IMR-90 (cell line): Measurements from ENCODE around the gene OLFM4.

Experiments used
- FOS ChIP-seq: fragments of 150-350 bp; IDR thresholded peaks from 2 replicates; pipeline ENCODE4 v1.6.1; 2016; ENCODE audit warnings: low read depth, low read length
- NFE2L2 ChIP-seq: fragments of 150-350 bp; IDR thresholded peaks from 2 replicates; pipeline ENCODE4 v1.6.1; 2016; ENCODE audit warnings: low read depth, mild to moderate bottlenecking, low read length
- POLR2A ChIP-seq: IDR thresholded peaks from 2 replicates; pipeline ENCODE4 v1.6.1; 2012; ENCODE audit warnings: mild to moderate bottlenecking, low read depth, low read length
- RAD21 ChIP-seq: IDR thresholded peaks from 2 replicates; pipeline ENCODE4 v1.6.1; 2012; ENCODE audit warnings: low read length, improper control_type of control experiment
- RCOR1 ChIP-seq: IDR thresholded peaks from 2 replicates; pipeline ENCODE4 v1.6.1; 2012; ENCODE audit warnings: mild to moderate bottlenecking, low read length, improper control_type of control experiment; ENCODE audit not compliant: insufficient replicate concordance
- SMC3 ChIP-seq: fragments of 150-350 bp; IDR thresholded peaks from 2 replicates; pipeline ENCODE4 v1.6.1; 2016; ENCODE audit warnings: low read depth, mild to moderate bottlenecking, antibody characterized with exemption, low read length, moderate library complexity
- TF ChIP-seq, protein P1 (sequence below): conservative IDR thresholded peaks from 2 replicates; pipeline ENCODE4 v1.5.1; 2012; ENCODE audit warnings: mild to moderate bottlenecking, low read depth, low read length, improper control_type of control experiment
- TF ChIP-seq, protein P2 (sequence below): fragments of 150-350 bp; IDR thresholded peaks from 2 replicates; pipeline ENCODE4 v1.6.1; 2016; ENCODE audit warnings: low read depth, mild to moderate bottlenecking, low read length, moderate library complexity, borderline replicate concordance

DNA sequence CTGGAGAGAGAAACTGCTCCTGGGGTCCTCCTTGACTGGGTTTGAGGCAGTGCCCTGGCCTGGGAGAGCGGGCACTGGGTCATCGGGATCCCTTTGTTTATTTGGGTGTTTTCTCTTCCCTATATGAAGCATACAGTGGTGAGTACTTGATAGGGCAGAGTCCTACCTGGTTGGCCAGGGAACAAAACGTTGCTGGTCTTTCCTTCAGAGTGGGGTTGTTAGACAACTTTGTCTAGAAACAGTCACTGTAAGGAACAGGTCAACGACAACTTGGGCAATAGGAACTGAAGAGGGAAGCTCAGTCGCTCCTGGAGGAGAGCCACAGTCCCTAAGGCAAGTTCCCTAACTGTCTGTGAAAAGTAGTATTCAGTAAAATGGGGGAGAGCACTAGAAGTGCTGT is 550 bp upstream of the OLFM4 start:
- no peak for TF ChIP-seq POLR2A
- TF ChIP-seq, protein P1, sequence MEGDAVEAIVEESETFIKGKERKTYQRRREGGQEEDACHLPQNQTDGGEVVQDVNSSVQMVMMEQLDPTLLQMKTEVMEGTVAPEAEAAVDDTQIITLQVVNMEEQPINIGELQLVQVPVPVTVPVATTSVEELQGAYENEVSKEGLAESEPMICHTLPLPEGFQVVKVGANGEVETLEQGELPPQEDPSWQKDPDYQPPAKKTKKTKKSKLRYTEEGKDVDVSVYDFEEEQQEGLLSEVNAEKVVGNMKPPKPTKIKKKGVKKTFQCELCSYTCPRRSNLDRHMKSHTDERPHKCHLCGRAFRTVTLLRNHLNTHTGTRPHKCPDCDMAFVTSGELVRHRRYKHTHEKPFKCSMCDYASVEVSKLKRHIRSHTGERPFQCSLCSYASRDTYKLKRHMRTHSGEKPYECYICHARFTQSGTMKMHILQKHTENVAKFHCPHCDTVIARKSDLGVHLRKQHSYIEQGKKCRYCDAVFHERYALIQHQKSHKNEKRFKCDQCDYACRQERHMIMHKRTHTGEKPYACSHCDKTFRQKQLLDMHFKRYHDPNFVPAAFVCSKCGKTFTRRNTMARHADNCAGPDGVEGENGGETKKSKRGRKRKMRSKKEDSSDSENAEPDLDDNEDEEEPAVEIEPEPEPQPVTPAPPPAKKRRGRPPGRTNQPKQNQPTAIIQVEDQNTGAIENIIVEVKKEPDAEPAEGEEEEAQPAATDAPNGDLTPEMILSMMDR = no peak
- no peak for TF ChIP-seq SMC3
- TF ChIP-seq, protein P2, sequence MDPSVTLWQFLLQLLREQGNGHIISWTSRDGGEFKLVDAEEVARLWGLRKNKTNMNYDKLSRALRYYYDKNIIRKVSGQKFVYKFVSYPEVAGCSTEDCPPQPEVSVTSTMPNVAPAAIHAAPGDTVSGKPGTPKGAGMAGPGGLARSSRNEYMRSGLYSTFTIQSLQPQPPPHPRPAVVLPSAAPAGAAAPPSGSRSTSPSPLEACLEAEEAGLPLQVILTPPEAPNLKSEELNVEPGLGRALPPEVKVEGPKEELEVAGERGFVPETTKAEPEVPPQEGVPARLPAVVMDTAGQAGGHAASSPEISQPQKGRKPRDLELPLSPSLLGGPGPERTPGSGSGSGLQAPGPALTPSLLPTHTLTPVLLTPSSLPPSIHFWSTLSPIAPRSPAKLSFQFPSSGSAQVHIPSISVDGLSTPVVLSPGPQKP = no peak
- no peak for TF ChIP-seq RCOR1
- TF ChIP-seq NFE2L2 = no peak
- TF ChIP-seq FOS = no peak
- TF ChIP-seq RAD21 = no peak
